ENCODE data around the gene C1QTNF8.

The C1QTNF8 gene

GRCh38 chr16:1141716-1142115 is 45.7 kb upstream of the C1QTNF8 start:
- no peak for DNase-seq
- no peak overlapping the region for H3K27ac ChIP-seq
- H3K4me3 ChIP-seq (ENCODE audit: low read depth, low read length), result no peak overlapping the region
- TF ChIP-seq CTCF (IDR thresholded peaks at IDR 0.05; ENCODE audit: low read depth, low read length), result no peak
- no peaks in the 10 kb centered on the region for H3K36me3 ChIP-seq
- no peaks in the 10 kb centered on the region for H3K27me3 ChIP-seq (ENCODE audit: insufficient read depth, low read depth, severe bottlenecking)
- peaks cover 3% of the 10 kb centered on the region for H3K9me3 ChIP-seq (ENCODE audit: severe bottlenecking)

GRCh38 chr16:1141191-1141590 is 45.1 kb upstream of the C1QTNF8 start:
- Histone ChIP-seq H3K4me3 (ENCODE audit: low read depth, low read length) (no peak overlapping the region), H3K36me3 (no peaks in the 10 kb centered on the region), H3K27me3 (ENCODE audit: insufficient read depth, low read depth, severe bottlenecking) (no peaks in the 10 kb centered on the region), H3K27ac (no peak overlapping the region), H3K9me3 (ENCODE audit: severe bottlenecking) (peaks cover 3% of the 10 kb centered on the region)
- DNase-seq, result no peak
- no peak for TF ChIP-seq CTCF (IDR thresholded peaks at IDR 0.05; ENCODE audit: low read depth, low read length)

- no peaks in the 10 kb centered on the region for H3K27me3 ChIP-seq (ENCODE audit: insufficient read depth, low read depth, severe bottlenecking)
- H3K36me3 ChIP-seq, result no peaks in the 10 kb centered on the region
- no peak for DNase-seq
- TF ChIP-seq CTCF (IDR thresholded peaks at IDR 0.05; ENCODE audit: low read depth, low read length), result no peak
- no peak overlapping the region for H3K4me3 ChIP-seq (ENCODE audit: low read depth, low read length)
- no peak overlapping the region for H3K27ac ChIP-seq
- peaks cover 3% of the 10 kb centered on the region for H3K9me3 ChIP-seq (ENCODE audit: severe bottlenecking)
Measured at GRCh38 chr16:1140582-1141162, 44.6 kb upstream of the C1QTNF8 start.

- no peaks in the 10 kb centered on the region for H3K27me3 ChIP-seq (ENCODE audit: insufficient read depth, low read depth, severe bottlenecking)
- no peak for DNase-seq
Measured at GRCh38 chr16:1137604-1138003, 41.6 kb upstream of the C1QTNF8 start.

GRCh38 chr16:1135459-1135825 is 39.4 kb upstream of the C1QTNF8 start:
- H3K27me3 ChIP-seq (ENCODE audit: insufficient read depth, low read depth, severe bottlenecking), result no peaks in the 10 kb centered on the region

More at GRCh38 chr16:1137604-1138003, 41.6 kb upstream of the C1QTNF8 start:
- Histone ChIP-seq H3K27ac (no peak overlapping the region), H3K36me3 (no peaks in the 10 kb centered on the region), H3K9me3 (ENCODE audit: severe bottlenecking) (peaks cover 3% of the 10 kb centered on the region), H3K4me3 (ENCODE audit: low read depth, low read length) (no peak overlapping the region)
- no peak for TF ChIP-seq CTCF (IDR thresholded peaks at IDR 0.05; ENCODE audit: low read depth, low read length)

More at GRCh38 chr16:1135459-1135825, 39.4 kb upstream of the C1QTNF8 start:
- no peak for TF ChIP-seq CTCF (IDR thresholded peaks at IDR 0.05; ENCODE audit: low read depth, low read length)
- no peak for DNase-seq
- no peaks in the 10 kb centered on the region for H3K36me3 ChIP-seq
- H3K27ac ChIP-seq, result no peak overlapping the region
- peaks cover 3% of the 10 kb centered on the region for H3K9me3 ChIP-seq (ENCODE audit: severe bottlenecking)
- no peak overlapping the region for H3K4me3 ChIP-seq (ENCODE audit: low read depth, low read length)

Data from WERI-Rb-1 (cell line).